ENCODE measurements around the gene FERMT1.

Gene FERMT1, protein sequence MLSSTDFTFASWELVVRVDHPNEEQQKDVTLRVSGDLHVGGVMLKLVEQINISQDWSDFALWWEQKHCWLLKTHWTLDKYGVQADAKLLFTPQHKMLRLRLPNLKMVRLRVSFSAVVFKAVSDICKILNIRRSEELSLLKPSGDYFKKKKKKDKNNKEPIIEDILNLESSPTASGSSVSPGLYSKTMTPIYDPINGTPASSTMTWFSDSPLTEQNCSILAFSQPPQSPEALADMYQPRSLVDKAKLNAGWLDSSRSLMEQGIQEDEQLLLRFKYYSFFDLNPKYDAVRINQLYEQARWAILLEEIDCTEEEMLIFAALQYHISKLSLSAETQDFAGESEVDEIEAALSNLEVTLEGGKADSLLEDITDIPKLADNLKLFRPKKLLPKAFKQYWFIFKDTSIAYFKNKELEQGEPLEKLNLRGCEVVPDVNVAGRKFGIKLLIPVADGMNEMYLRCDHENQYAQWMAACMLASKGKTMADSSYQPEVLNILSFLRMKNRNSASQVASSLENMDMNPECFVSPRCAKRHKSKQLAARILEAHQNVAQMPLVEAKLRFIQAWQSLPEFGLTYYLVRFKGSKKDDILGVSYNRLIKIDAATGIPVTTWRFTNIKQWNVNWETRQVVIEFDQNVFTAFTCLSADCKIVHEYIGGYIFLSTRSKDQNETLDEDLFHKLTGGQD

DNA sequence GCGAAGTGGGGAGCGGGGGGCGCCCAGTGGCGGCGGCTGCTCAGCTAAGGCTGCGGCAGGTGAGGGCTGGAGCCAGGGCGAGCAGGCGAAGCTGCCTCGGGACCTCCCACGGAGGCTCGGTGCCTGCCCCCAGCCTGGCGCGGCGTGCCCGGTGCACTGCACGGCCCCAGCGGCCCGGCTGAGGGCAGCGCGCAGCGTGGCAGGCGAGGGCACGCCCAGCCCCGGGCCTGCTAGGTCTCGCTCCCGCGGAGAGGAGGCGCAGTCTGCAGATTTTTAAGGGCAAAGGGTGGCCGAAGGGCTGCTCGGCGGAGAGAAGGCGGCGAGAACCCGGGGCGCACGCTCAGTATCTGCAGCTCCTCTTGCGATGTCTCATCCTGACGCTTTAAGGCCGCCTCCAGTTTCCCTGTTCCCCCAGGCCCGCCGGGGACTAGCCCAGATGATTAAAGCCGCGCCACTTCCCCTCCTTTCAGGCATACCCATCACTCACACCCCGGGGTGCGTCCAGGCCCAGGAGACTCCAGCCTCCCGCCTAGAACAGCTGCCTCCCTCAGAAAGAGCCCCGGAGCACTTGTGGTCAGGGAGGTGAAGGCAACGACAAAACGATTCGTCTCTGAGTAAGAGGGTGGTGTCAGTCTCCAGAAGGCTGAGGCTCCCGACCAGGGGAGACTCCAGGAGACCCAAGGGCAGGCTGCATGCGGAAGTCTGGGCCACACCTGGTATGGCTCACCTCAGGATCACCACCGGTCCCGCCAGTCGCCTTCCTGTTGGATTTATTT is at the start of gene FERMT1:
Gene FERMT1, minus strand, starts transcription at position 158 of the 776 bp plus-strand sequence. CDS start 3,476 bp downstream, outside the sequence.
- DNase-seq: peak; percentile 59

GRCh38 chr20:6169251-6169650 is 46.4 kb upstream of the FERMT1 start:
- DNase-seq: no peak

DNA sequence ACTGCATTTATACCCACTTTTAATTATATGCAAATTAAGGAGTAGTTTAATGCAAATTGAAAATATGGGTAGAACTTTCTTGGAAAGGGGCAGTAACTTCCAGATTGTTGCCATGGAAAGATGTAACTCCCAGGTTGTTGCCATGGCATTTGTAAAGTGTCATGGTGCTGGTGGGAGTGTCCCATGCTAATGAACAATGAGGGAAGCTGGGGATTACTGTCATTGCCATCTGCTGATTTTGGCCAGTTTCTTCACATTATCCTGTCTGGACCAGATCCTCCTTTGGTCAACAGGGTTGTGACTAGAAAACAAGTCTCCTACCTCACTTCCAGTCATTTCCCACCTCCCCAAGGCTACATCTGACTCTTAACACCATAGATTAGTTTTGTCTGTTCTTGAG is 45.4 kb upstream of the FERMT1 start:
- DNase-seq: no peak

- no peak for DNase-seq
Measured at GRCh38 chr20:6165346-6165745, 42.5 kb upstream of the FERMT1 start.

- peak; percentile 80 for DNase-seq
Measured at GRCh38 chr20:6164421-6165341, 41.9 kb upstream of the FERMT1 start.

- DNase-seq: no peak
Measured at GRCh38 chr20:6160736-6161135, 37.9 kb upstream of the FERMT1 start.

GRCh38 chr20:6157345-6157744 is 34.5 kb upstream of the FERMT1 start:
- DNase-seq: no peak

DNA sequence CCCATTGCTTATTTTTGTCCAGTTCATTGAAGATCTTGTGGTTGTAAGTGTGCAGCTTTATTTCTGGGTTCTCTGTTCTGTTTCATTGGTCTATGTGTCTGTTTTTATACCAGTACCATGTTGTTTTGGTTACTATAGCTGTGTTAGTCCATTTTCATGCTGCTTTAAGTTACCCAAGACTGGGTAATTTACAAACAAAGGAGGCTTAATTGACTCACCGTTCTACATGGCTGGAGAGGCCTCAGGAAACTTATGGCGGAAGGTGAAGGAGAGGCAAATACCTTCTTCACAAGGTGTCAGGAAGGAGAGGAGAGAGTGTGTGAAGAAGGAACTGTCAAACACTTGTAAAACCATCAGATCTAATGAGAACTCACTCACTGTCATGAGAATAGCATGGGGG is 29.9 kb upstream of the FERMT1 start:
- DNase-seq: no peak

DNA sequence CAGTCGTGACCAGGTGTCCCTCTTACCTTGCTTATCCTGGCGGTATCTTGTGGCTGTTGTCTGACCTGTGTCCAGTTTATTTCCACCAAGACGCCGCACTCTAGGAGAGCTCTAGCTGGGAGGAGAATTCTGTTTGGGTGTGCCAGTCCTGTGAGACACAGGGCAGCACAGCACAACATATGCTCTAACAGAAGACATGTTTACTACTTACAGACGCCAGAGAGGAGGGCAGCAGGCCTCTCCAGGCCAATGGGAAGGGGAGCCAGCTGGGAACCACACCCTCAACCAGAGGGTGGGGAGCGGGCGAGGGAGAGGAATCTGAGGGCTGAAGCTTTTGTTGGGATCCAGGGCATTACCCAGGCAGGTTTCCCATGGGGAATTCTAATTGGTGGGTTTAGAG is 25.2 kb upstream of the FERMT1 start:
- DNase-seq: no peak

GRCh38 chr20:6142348-6142993 is 19.6 kb upstream of the FERMT1 start:
- DNase-seq: peak; percentile 52

DNA sequence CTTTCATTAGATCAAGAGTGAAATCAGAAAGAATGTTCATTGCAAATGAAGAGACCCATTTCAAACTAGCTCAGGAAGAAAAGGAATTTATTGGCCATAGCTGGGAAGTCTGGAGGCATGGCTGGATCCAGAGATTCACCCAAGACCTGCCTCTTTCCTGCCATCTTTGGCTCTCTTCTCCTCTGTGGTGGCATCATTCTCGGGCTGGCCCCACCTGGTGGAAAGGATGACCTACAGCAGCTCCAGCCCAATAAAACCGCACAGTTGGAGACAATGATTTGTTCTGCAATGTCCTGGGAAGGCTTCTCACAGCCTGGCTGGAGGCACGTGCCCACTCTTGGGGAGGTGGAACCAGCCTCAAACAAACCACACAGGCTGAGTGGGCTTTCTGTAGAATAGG is 18.1 kb upstream of the FERMT1 start:
- no peak for DNase-seq

DNA sequence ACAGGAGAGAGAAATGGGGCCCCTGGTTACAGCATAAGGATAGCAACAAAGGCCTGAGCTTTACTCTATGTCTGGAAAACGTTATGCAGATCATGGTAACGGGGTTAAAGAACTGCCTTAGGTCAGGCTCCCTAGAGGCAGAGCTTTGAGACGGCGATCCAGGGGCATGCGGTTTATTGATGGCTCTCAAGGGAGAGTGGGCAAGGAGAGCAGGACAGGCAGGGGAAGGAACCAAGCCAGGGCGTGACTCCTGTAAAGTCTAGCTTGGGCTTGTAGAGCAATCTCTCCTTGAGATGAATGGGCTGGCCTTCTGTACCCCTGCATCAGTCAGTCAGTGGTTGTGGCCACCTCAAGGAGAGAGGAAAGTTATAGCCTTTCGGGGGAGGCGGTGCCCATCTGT is 12.5 kb upstream of the FERMT1 start:
- DNase-seq: no peak

GRCh38 chr20:6134592-6134991 is 11.8 kb upstream of the FERMT1 start:
- DNase-seq: no peak

DNA sequence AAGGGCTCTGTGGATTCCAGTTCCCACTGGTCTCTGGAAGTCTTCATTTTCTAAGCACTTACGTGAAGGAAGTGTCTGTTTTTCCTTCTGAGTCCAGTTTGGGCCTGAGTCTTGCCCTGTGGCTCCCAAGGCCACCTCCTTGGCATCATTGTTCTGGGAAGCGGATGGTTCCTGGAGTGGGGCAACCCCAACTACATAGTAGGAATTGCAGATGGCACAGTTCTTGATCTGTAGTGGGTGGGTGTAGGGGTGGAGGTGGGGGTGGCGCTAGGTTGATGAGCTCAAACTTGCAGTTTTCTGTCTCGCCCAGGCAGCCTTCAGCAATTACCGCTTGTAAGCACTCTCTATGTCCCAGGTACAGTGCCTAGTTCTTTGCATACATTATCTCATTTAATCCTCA is 7.2 kb upstream of the FERMT1 start:
- no peak for DNase-seq

DNA sequence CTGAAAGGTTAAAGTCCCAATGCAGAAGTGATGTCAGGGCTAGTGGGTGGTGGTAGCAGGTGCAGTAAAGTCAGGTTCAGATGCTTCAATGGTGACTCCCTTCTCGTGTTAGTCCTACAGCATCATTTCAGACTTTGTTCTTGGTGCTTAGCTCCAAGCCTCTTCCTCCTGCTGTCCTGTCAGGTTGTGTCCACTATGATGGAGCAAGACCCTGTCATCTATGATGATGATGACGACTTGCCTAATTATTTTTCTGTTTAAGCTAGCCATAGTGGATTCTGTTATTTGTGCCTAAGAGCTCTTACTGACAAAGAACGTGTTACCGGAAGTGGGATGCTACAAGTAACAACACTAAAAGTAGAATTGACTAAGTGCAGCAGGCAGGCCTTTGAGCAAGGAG is 5.0 kb upstream of the FERMT1 start:
- DNase-seq: no peak

DNA sequence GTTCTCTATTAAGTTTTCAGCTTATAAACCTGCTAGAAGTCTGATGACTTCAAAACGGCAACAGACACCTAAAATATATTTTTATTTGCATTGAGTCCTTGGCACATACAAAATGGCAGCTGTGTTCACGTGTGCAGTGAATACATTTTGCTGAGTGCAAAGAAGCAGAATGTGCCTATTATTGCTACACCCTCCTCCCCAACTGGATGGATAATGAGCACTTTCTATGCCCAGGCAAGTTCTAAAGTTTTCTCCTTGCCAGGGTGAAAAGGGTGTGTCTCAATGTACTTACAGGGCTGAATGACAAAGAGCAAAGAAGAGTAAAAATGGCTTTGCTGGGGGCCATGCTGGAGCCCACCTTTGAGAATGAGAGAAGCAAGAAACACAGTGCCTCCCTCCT is 4.0 kb upstream of the FERMT1 start:
- no peak for DNase-seq

GRCh38 chr20:6123649-6124014 is 802 bp upstream of the FERMT1 start:
- DNase-seq: no peak

DNA sequence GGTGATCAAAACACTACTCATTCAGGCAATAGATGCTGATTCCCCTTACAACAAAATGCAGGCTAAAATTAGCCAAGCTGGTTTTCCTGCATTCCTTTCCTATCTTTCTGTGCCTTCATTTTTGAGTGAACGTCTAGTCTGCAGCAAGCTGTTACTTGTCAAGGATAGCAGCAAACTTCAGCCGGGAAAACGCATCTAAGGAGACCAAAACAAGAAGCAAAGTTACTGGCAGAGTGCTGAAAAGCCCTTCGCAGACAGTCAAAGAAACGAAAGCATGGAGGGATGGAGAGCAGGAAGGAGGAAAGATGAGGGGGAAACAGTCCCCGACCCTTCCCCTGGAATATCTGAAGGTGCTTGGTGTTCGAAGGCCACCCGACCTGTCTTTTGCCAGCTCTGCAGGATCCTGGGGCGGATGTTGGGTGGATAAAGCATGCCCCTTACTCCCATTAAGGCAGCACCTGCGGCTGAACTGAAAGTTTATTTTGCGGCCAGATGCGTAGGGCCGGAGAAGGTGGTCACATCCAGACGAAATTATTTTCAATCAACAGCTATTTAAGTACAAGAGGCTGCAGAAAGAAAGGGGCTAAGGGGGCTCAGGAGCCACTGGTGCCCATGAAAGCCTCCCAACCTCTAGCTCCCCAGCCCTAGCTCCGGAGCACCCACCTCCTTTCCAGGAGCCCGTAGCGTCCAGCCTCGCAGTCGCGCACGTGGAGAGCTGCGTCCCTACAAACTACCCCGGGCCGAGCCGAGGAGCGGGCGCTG is 538 bp downstream of the FERMT1 start:
- no peak for DNase-seq

GRCh38 chr20:6121504-6121903 is 1.3 kb downstream of the FERMT1 start:
- no peak for DNase-seq

GRCh38 chr20:6120491-6120988 is 2.3 kb downstream of the FERMT1 start:
- DNase-seq: no peak

DNA sequence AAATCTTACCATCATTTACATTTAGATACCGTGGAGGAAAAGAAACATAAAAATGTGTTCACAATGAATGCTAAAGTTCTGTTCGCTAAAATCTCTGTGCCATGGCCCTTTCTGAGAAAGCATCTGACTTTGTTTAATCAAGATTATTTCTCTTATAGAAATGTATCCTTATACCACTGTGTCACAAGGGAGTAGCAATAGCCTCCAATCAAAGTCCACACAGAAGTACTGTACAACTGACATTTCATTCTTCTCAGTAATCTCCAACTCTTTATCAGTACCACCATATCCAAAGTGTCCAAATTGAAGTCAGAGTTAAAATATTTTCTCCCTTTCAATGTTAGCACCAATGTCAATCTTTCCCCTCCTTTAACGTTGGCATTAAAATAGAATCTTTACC is 6.1 kb downstream of the FERMT1 start:
- DNase-seq: no peak

Data from right hindlimb (tissue), 1 donor.